Measurements from ENCODE around the gene FOXA1.

GRCh38 chr14:37586797-37587130 lies 8.3 kb downstream of the FOXA1 start:
- TF ChIP-seq POLR2AphosphoS5 (IDR thresholded peaks at IDR 0.05; ENCODE audit: low read depth, low read length) = no peak
- TF ChIP-seq REST (IDR thresholded peaks at IDR 0.05; ENCODE audit: insufficient read depth in 1 of 2, low read depth in 2 of 2, low read length in 2 of 2) = no peak
- TF ChIP-seq SIN3A (IDR thresholded peaks at IDR 0.05; ENCODE audit: borderline replicate concordance, insufficient read depth, low read length) = no peak
- no peak for TF ChIP-seq FOXP2 (optimal IDR thresholded peaks at IDR 0.05; ENCODE audit: borderline replicate concordance, extremely low read depth, extremely low read length, insufficient read depth)
- no peak for TF ChIP-seq TAF1 (IDR thresholded peaks at IDR 0.05; ENCODE audit: borderline replicate concordance, insufficient read depth, low read length)
